Caco-2 (cell line): ENCODE measurements around the gene B3GNT5. TPM values are rescaled to one million over a fixed set of nuclear protein-coding genes. Genes with fewer than 3 reads are reported as not detected.

Experiments
- BruUV-seq: library from RNA; stranded (reverse); fragments of 400-500 nt; replicated peaks from 2 replicates; lab custom pipeline; 2021; lab: Mats Ljungman, UMichigan
- CTCF ChIA-PET: fragments of 300-600 bp; sonication (Branson Sonifier 250); formaldehyde crosslinking; loops from one replicate; lab custom pipeline; 2022; ENCODE audit warnings: antibody characterized with exemption; lab: Charles Lee
- POLR2A ChIA-PET: fragments of 300-600 bp; sonication (Branson Sonifier 250); formaldehyde crosslinking; loops from one replicate; lab custom pipeline; 2022; ENCODE audit warnings: antibody characterized with exemption; lab: Charles Lee
- DNase-seq, 2 experiments: peaks; one replicate each; pipeline versions ENCODE4 v3.0.0 to v3.0.0-alpha.2; 2020 to 2022
- H3K27me3 ChIP-seq: replicated peaks from 2 replicates; pipeline ENCODE4 v1.6.0; 2011; ENCODE audit warnings: low read length; ENCODE audit not compliant: control insufficient read depth, insufficient read depth
- H3K36me3 ChIP-seq: 2 replicates; pipeline ENCODE4 v1.5.1; 2011; ENCODE audit warnings: low read length; ENCODE audit not compliant: control insufficient read depth, insufficient read depth
- H3K4me1 ChIP-seq: fragments of 250-450 bp; sonication (Bioruptor Pico); 2 replicates; pipeline ENCODE4 v1.5.1; 2020; ENCODE audit warnings: mild to moderate bottlenecking
- H3K4me3 ChIP-seq: 2 replicates; pipeline ENCODE4 v1.5.1; 2011; ENCODE audit warnings: low read depth, mild to moderate bottlenecking, control low read depth, low read length
- H3K9me3 ChIP-seq: fragments of 250-450 bp; sonication (Bioruptor Pico); 2 replicates; pipeline ENCODE4 v1.5.1; 2020; ENCODE audit warnings: mild to moderate bottlenecking, moderate library complexity
- H3K27ac Mint-ChIP-seq: one replicate; pipeline ENCODE4 v1.8.0; 2022; ENCODE audit warnings: mixed read lengths; ENCODE audit not compliant: unreplicated experiment
- H3K27me3 Mint-ChIP-seq: one replicate; pipeline ENCODE4 v1.8.0; 2022; ENCODE audit warnings: mixed read lengths; ENCODE audit not compliant: insufficient read depth, unreplicated experiment
- H3K36me3 Mint-ChIP-seq: one replicate; pipeline ENCODE4 v1.8.0; 2022; ENCODE audit warnings: mild to moderate bottlenecking, mixed read lengths; ENCODE audit not compliant: insufficient read depth, unreplicated experiment
- H3K4me1 Mint-ChIP-seq: one replicate; pipeline ENCODE4 v1.8.0; 2022; ENCODE audit warnings: low read depth, mixed read lengths; ENCODE audit not compliant: unreplicated experiment
- H3K4me3 Mint-ChIP-seq: one replicate; pipeline ENCODE4 v1.8.0; 2022; ENCODE audit warnings: mild to moderate bottlenecking, moderate library complexity, mixed read lengths; ENCODE audit not compliant: unreplicated experiment
- H3K9me3 Mint-ChIP-seq: one replicate; pipeline ENCODE4 v1.8.0; 2022; ENCODE audit warnings: mixed read lengths; ENCODE audit not compliant: unreplicated experiment
- CTCF ChIP-seq, 2 experiments: fragments of 200-600 bp in 1 of 2; IDR thresholded peaks; 1 replicate in 1 of 2; 2 replicates in 1 of 2; pipeline versions ENCODE4 v1.5.1 to v1.8.0; 2011 to 2022; ENCODE audit warnings: antibody characterized with exemption in 1 of 2, control low read depth in 1 of 2, inconsistent platforms in 1 of 2, low read depth in 1 of 2, low read length in 1 of 2, mild to moderate bottlenecking in 1 of 2, moderate library complexity in 1 of 2; ENCODE audit not compliant: insufficient read depth in 1 of 2, severe bottlenecking in 1 of 2, unreplicated experiment in 1 of 2
- intact Hi-C: fragments of 100-400 bp; cut with micrococcal nuclease; formaldehyde crosslinking; loops from one replicate; pipeline ENCODE4 v1.10.0; 2022; ENCODE audit not compliant: unreplicated experiment
- total RNA-seq: library from RNA; stranded (reverse); gene quantifications from 2 replicates; pipeline ENCODE4 v1.2.3, GENCODE V29; 2022

The B3GNT5 gene
- total RNA-seq, 1 experiment from 2014 or later: 9.4 TPM

DNA sequence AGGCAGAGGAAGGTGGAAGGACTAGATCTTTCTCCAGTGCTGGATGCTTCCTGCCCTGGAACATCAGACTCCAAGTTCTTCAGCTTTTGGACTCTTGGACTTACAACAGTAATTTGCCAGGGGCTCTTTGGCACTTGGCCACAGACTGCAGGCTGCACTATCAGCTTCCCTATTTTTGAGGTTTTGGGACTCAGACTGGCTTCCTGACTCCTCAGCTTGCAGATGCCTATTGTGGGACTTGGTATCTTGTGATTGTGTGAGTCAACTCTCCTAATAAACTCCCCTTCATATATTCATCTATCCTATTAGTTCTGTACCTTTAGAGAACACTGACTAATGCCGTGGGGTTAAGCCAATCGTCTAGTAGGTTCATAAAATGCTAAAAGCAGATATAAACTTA is 8.8 kb upstream of the B3GNT5 start:
- H3K4me3 ChIP-seq: no peak overlapping the region
- no peak for DNase-seq
- Mint-ChIP-seq H3K36me3 (peaks cover 5% of the 10 kb centered on the region), H3K4me3 (no peak overlapping the region), H3K27ac (no peak overlapping the region), H3K27me3 (no peaks in the 10 kb centered on the region), H3K4me1 (peaks cover 17% of the 10 kb centered on the region), H3K9me3 (peaks cover 29% of the 10 kb centered on the region)
- ChIA-PET CTCF (no interaction called here), POLR2A (no interaction called here)
- H3K9me3 ChIP-seq: peaks cover 10% of the 10 kb centered on the region
- TF ChIP-seq CTCF (IDR thresholded peaks at IDR 0.05; ENCODE audit: insufficient read depth in 1 of 2, low read depth in 1 of 2, low read length in 1 of 2, severe bottlenecking in 1 of 2, unreplicated experiment in 1 of 2): no peak
- no TSS peak for BruUV-seq
- H3K4me1 ChIP-seq: no peaks in the 10 kb centered on the region
- intact Hi-C loops: no loop called here
- H3K36me3 ChIP-seq: no peaks in the 10 kb centered on the region
- no peaks in the 10 kb centered on the region for H3K27me3 ChIP-seq

- H3K4me1 ChIP-seq: no peaks in the 10 kb centered on the region
- POLR2A ChIA-PET: no interaction called here
- no peak for TF ChIP-seq CTCF (IDR thresholded peaks at IDR 0.05; ENCODE audit: insufficient read depth in 1 of 2, low read depth in 1 of 2, low read length in 1 of 2, severe bottlenecking in 1 of 2, unreplicated experiment in 1 of 2)
- Mint-ChIP-seq H3K27ac (no peak overlapping the region), H3K36me3 (no peaks in the 10 kb centered on the region), H3K4me3 (no peak overlapping the region), H3K4me1 (peaks cover 17% of the 10 kb centered on the region), H3K27me3 (no peaks in the 10 kb centered on the region), H3K9me3 (peaks cover 21% of the 10 kb centered on the region)
- CTCF ChIA-PET: no interaction called here
- no peak for DNase-seq
- H3K4me3 ChIP-seq: no peak overlapping the region
- BruUV-seq: no TSS peak
- intact Hi-C loops: no loop called here
- no peaks in the 10 kb centered on the region for H3K27me3 ChIP-seq
- no peaks in the 10 kb centered on the region for H3K36me3 ChIP-seq
- peaks cover 10% of the 10 kb centered on the region for H3K9me3 ChIP-seq
Observed at GRCh38 chr3:183244981-183245476, 8.0 kb upstream of the B3GNT5 start.

DNA sequence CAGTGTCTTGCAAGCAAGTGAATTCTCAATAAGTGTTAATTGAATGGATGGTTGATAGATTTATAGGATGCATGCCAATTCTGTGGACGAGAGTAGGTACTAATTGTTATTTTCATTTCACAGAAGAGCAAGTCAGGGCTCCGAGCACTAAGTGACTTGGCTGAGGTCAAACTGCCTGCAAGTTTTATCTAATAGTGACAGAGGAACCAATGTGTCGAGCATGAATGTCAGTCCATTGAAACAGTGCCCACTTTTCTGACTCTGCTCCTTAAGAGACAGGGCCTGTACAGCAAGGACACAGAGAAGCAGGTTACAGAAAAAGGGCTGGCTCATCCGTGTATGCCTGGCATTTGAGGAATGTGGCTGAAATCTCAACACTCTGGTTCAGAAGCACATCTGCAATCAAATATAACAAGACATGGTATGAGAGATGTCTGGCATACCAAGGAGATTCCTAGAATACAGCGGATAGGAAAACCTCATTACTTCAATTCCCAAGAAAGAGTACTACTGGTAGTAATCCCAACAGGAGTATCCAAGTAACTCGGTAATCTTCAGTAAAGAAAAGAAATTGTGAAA is 6.0 kb upstream of the B3GNT5 start:
- ChIA-PET CTCF (no interaction called here), POLR2A (no interaction called here)
- H3K36me3 Mint-ChIP-seq: no peaks in the 10 kb centered on the region
- H3K36me3 ChIP-seq: no peaks in the 10 kb centered on the region
- H3K27me3 Mint-ChIP-seq: no peaks in the 10 kb centered on the region
- DNase-seq: peak in 1 of 2 experiments; percentile 37
- H3K9me3 Mint-ChIP-seq: peaks cover under 1% of the 10 kb centered on the region
- no peaks in the 10 kb centered on the region for H3K27me3 ChIP-seq
- no peak overlapping the region for H3K4me3 Mint-ChIP-seq
- H3K4me1 ChIP-seq: no peaks in the 10 kb centered on the region
- TF ChIP-seq CTCF (IDR thresholded peaks at IDR 0.05; ENCODE audit: insufficient read depth in 1 of 2, low read depth in 1 of 2, low read length in 1 of 2, severe bottlenecking in 1 of 2, unreplicated experiment in 1 of 2): no peak
- intact Hi-C loops: no loop called here
- peaks cover 17% of the 10 kb centered on the region for H3K4me1 Mint-ChIP-seq
- no TSS peak for BruUV-seq
- H3K4me3 ChIP-seq: no peak overlapping the region
- no peak overlapping the region for H3K27ac Mint-ChIP-seq
- H3K9me3 ChIP-seq: peaks cover 10% of the 10 kb centered on the region
